ENCODE results near the gene ARSB.

Gene ARSB

GRCh38 chr5:78979909-78980308, 5.2 kb downstream of the ARSB start:
- ATAC-seq (ENCODE audit: low read depth) (no peak), DNase-seq (ENCODE audit: low spot score) (no peak)
- no peaks in the 10 kb centered on the region for H3K36me3 ChIP-seq (ENCODE audit: low read depth)
- H3K4me1 ChIP-seq (ENCODE audit: insufficient read depth, poor library complexity, severe bottlenecking), result peaks cover 4% of the 10 kb centered on the region
- no peaks in the 10 kb centered on the region for H3K9me3 ChIP-seq (ENCODE audit: severe bottlenecking)
- H3K27ac ChIP-seq (ENCODE audit: poor library complexity, severe bottlenecking), result no peak overlapping the region
- H3K27me3 ChIP-seq (ENCODE audit: insufficient read depth, poor library complexity, severe bottlenecking), result no peaks in the 10 kb centered on the region
- no peak overlapping the region for H3K4me3 ChIP-seq (ENCODE audit: severe bottlenecking)
- TF ChIP-seq, protein P1, sequence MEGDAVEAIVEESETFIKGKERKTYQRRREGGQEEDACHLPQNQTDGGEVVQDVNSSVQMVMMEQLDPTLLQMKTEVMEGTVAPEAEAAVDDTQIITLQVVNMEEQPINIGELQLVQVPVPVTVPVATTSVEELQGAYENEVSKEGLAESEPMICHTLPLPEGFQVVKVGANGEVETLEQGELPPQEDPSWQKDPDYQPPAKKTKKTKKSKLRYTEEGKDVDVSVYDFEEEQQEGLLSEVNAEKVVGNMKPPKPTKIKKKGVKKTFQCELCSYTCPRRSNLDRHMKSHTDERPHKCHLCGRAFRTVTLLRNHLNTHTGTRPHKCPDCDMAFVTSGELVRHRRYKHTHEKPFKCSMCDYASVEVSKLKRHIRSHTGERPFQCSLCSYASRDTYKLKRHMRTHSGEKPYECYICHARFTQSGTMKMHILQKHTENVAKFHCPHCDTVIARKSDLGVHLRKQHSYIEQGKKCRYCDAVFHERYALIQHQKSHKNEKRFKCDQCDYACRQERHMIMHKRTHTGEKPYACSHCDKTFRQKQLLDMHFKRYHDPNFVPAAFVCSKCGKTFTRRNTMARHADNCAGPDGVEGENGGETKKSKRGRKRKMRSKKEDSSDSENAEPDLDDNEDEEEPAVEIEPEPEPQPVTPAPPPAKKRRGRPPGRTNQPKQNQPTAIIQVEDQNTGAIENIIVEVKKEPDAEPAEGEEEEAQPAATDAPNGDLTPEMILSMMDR (IDR thresholded peaks at IDR 0.05; ENCODE audit: poor library complexity, severe bottlenecking), result no peak

DNA sequence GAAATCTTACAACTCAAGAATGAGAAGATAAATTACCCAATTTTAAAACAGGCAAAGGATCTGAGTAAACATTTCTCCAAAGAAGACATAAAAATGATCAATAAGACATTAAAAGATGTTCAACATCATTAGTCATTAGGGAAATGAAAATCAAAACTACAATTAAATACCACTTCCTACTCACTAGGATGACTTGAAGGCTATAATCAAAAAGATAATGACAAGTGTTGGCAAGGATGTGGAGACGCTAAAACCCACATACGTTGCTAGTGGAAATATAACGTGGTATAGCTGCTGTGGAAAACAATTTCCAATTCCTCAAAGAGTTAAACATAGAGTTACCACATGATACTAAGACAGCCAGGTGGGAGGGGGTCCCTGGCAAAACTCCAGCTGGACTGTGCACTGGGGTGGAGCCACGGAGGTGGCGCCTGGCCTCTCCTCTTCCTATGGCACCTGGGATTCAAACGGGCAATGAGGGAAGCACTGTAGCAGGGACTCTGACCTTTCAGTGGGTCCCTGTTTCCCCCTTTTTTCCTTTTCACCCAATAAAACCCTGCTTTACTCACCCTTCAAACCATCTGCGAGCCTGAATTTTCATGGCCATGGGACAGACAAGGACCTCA, 5.9 kb downstream of the ARSB start:
- Histone ChIP-seq H3K4me1 (ENCODE audit: insufficient read depth, poor library complexity, severe bottlenecking) (peaks cover 4% of the 10 kb centered on the region), H3K27ac (ENCODE audit: poor library complexity, severe bottlenecking) (no peak overlapping the region), H3K27me3 (ENCODE audit: insufficient read depth, poor library complexity, severe bottlenecking) (no peaks in the 10 kb centered on the region), H3K9me3 (ENCODE audit: severe bottlenecking) (no peaks in the 10 kb centered on the region), H3K36me3 (ENCODE audit: low read depth) (no peaks in the 10 kb centered on the region), H3K4me3 (ENCODE audit: severe bottlenecking) (no peak overlapping the region)
- ATAC-seq (ENCODE audit: low read depth), result no peak
- no peak for DNase-seq (ENCODE audit: low spot score)
- TF ChIP-seq, protein P1 (IDR thresholded peaks at IDR 0.05; ENCODE audit: poor library complexity, severe bottlenecking), result no peak

GRCh38 chr5:78975035-78975434, 10.1 kb downstream of the ARSB start:
- Histone ChIP-seq H3K27ac (ENCODE audit: poor library complexity, severe bottlenecking) (no peak overlapping the region), H3K36me3 (ENCODE audit: low read depth) (no peaks in the 10 kb centered on the region), H3K4me1 (ENCODE audit: insufficient read depth, poor library complexity, severe bottlenecking) (no peaks in the 10 kb centered on the region), H3K4me3 (ENCODE audit: severe bottlenecking) (no peak overlapping the region), H3K9me3 (ENCODE audit: severe bottlenecking) (no peaks in the 10 kb centered on the region), H3K27me3 (ENCODE audit: insufficient read depth, poor library complexity, severe bottlenecking) (no peaks in the 10 kb centered on the region)
- ATAC-seq (ENCODE audit: low read depth), result no peak
- no peak for DNase-seq (ENCODE audit: low spot score)
- TF ChIP-seq, protein P1 (IDR thresholded peaks at IDR 0.05; ENCODE audit: poor library complexity, severe bottlenecking), result no peak

DNA sequence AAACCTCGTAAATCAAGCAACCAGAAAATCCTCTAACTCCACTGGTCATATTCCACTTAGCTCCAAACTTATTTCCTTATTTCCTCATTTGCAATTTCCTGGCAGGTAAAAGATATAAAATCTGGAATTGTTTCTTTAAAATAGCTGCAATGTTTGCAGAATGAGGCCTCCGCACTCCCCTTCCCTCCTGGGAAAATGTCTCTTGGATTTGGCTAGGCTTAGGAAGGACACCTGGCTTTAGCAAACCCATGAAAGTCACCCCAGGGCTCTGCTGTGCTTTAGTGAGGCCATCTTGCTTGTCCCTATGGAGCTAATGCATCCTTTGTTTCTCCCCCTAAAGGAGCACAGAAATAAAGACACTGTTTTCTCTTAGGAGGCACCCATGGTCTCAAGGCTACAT, 10.5 kb downstream of the ARSB start:
- Histone ChIP-seq H3K27ac (ENCODE audit: poor library complexity, severe bottlenecking) (no peak overlapping the region), H3K4me3 (ENCODE audit: severe bottlenecking) (no peak overlapping the region), H3K4me1 (ENCODE audit: insufficient read depth, poor library complexity, severe bottlenecking) (no peaks in the 10 kb centered on the region), H3K27me3 (ENCODE audit: insufficient read depth, poor library complexity, severe bottlenecking) (no peaks in the 10 kb centered on the region), H3K9me3 (ENCODE audit: severe bottlenecking) (no peaks in the 10 kb centered on the region), H3K36me3 (ENCODE audit: low read depth) (no peaks in the 10 kb centered on the region)
- ATAC-seq (ENCODE audit: low read depth) (no peak), DNase-seq (ENCODE audit: low spot score) (no peak)
- TF ChIP-seq, protein P1 (IDR thresholded peaks at IDR 0.05; ENCODE audit: poor library complexity, severe bottlenecking), result no peak

GRCh38 chr5:78974011-78974410, 11.1 kb downstream of the ARSB start:
- DNase-seq (ENCODE audit: low spot score), result no peak
- Histone ChIP-seq H3K27ac (ENCODE audit: poor library complexity, severe bottlenecking) (no peak overlapping the region), H3K9me3 (ENCODE audit: severe bottlenecking) (no peaks in the 10 kb centered on the region)

More at GRCh38 chr5:78974011-78974410, 11.1 kb downstream of the ARSB start:
- Histone ChIP-seq H3K27me3 (ENCODE audit: insufficient read depth, poor library complexity, severe bottlenecking) (no peaks in the 10 kb centered on the region), H3K36me3 (ENCODE audit: low read depth) (no peaks in the 10 kb centered on the region), H3K4me1 (ENCODE audit: insufficient read depth, poor library complexity, severe bottlenecking) (no peaks in the 10 kb centered on the region), H3K4me3 (ENCODE audit: severe bottlenecking) (no peak overlapping the region)
- TF ChIP-seq, protein P1 (IDR thresholded peaks at IDR 0.05; ENCODE audit: poor library complexity, severe bottlenecking), result no peak
- no peak for ATAC-seq (ENCODE audit: low read depth)

Data from RWPE2 (cell line).